K562 (cell line): ENCODE results near the gene GATB. TPM values are rescaled to one million over a fixed set of nuclear protein-coding genes. Genes with fewer than 3 reads are reported as not detected.

Experiments
- ATAC-seq: fragments of 200-7000 bp; cut with Tn5 transposase; 3 replicates; pipeline ENCODE4 v1.9.1; 2020; ENCODE audit warnings: moderate library complexity
- BruUV-seq: library from RNA; stranded (reverse); fragments of 400-500 nt; replicated peaks from 2 replicates; lab custom pipeline; 2021; lab: Mats Ljungman, UMichigan
- CTCF ChIA-PET: fragments of 300-600 bp; formaldehyde crosslinking; extraction: SDS; loops from one replicate; lab custom pipeline; 2021; ENCODE audit warnings: low intra/inter-chr PET ratio; lab: Yijun Ruan, JAX
- POLR2A ChIA-PET: fragments of 300-600, 350-650 bp; sonication (Branson Sonifier 250); formaldehyde crosslinking; extraction: SDS; loops from one replicate; lab custom pipeline; 2021; ENCODE audit warnings: antibody characterized with exemption, inconsistent platforms; lab: Yijun Ruan, JAX
- DNase-seq, 4 experiments: peaks; one replicate each; pipeline versions ENCODE4 v3.0.0 to v3.0.0-alpha.2; 2011 to 2018; ENCODE audit warnings: low spot score in 3 of 4, mixed read lengths in 3 of 4; ENCODE audit errors: extremely low read depth in 1 of 4
- FAIRE-seq: peaks from 2 replicates; lab custom pipeline; 2011; peaks lifted over from hg19 to GRCh38; lab: Jason Lieb, UNC
- H2AFZ ChIP-seq: 2 replicates; pipeline ENCODE4 v1.6.0; 2011; ENCODE audit warnings: low read depth, low read length, control low read depth, inconsistent platforms
- H3K27ac ChIP-seq: fragments of 200-600 bp; 3 replicates; pipeline ENCODE4 v1.8.0; 2011; ENCODE audit warnings: low read depth, mild to moderate bottlenecking, control low read depth, inconsistent platforms, low read length, moderate library complexity, mixed read lengths; ENCODE audit errors: extremely low read depth
- H3K27me3 ChIP-seq, 2 experiments: fragments of 300-600 bp in 1 of 2; 2 replicates in 1 of 2; 3 replicates in 1 of 2; pipeline versions ENCODE4 v1.6.0 to v1.8.0; 2011; ENCODE audit warnings: inconsistent platforms in 2 of 2, low read length in 2 of 2, mild to moderate bottlenecking in 1 of 2, mixed read lengths in 1 of 2, moderate library complexity in 1 of 2; ENCODE audit not compliant: control insufficient read depth in 2 of 2, insufficient read depth in 2 of 2
- H3K36me3 ChIP-seq: fragments of 300-600 bp; 3 replicates; pipeline ENCODE4 v1.8.0; 2011; ENCODE audit warnings: mild to moderate bottlenecking, low read length, inconsistent platforms; ENCODE audit not compliant: control insufficient read depth, insufficient read depth
- H3K4me1 ChIP-seq, 2 experiments: fragments of 200-600 bp in 1 of 2; replicated peaks in 1 of 2; 2 replicates in 1 of 2; 3 replicates in 1 of 2; pipeline versions ENCODE4 v1.5.1 to v1.8.0; 2011; ENCODE audit warnings: inconsistent platforms in 2 of 2, low read length in 2 of 2, mild to moderate bottlenecking in 1 of 2, mixed read lengths in 1 of 2, moderate library complexity in 1 of 2; ENCODE audit not compliant: control insufficient read depth in 2 of 2, insufficient read depth in 2 of 2
- H3K4me2 ChIP-seq: 2 replicates; pipeline ENCODE4 v1.6.1; 2011; ENCODE audit warnings: low read length, control low read depth, inconsistent platforms, mixed read lengths; ENCODE audit not compliant: insufficient read depth
- H3K4me3 ChIP-seq: fragments of 200-600 bp; sonication (generic), shearing (Covaris generic); 2 replicates; pipeline ENCODE4 v1.5.1; 2016; ENCODE audit warnings: control low read depth, inconsistent platforms
- H3K79me2 ChIP-seq: fragments of 200-600 bp; 3 replicates; pipeline ENCODE4 v1.8.0; 2011; ENCODE audit warnings: low read length, inconsistent platforms; ENCODE audit not compliant: control insufficient read depth, insufficient read depth
- H3K9ac ChIP-seq, 2 experiments: 2 replicates each; pipeline versions ENCODE4 v1.6.0 to v1.6.1; 2011; ENCODE audit warnings: low read depth in 2 of 2, low read length in 2 of 2, control low read depth in 1 of 2, inconsistent platforms in 1 of 2, mild to moderate bottlenecking in 1 of 2, mixed read lengths in 1 of 2; ENCODE audit not compliant: insufficient read depth in 1 of 2
- H3K9me1 ChIP-seq: one replicate; pipeline ENCODE4 v1.6.0; 2011; ENCODE audit warnings: inconsistent platforms, mild to moderate bottlenecking, low read length, moderate library complexity; ENCODE audit not compliant: control insufficient read depth, insufficient read depth
- H3K9me3 ChIP-seq: replicated peaks from 2 replicates; pipeline ENCODE4 v1.5.1; 2011; ENCODE audit warnings: low read depth, low read length, inconsistent platforms; ENCODE audit not compliant: control insufficient read depth, insufficient read depth
- H4K20me1 ChIP-seq: replicated peaks from 2 replicates; pipeline ENCODE4 v1.6.1; 2011; ENCODE audit warnings: low read length, inconsistent platforms, mixed read lengths; ENCODE audit not compliant: control insufficient read depth, insufficient read depth
- ZNF57 ChIP-seq: fragments of 450-650 bp; formaldehyde crosslinking; IDR thresholded peaks from 2 replicates; pipeline ENCODE4 v1.4.0; 2020; ENCODE audit warnings: mild to moderate bottlenecking, moderate library complexity
- WGBS: fragments of 100-300 bp; shearing (Covaris generic); methylation state at CpG from one replicate; pipeline ENCODE4 v1.1.6; 2016; ENCODE audit warnings: low coverage, mixed read lengths; ENCODE audit not compliant: insufficient coverage; ENCODE audit errors: missing lambda C conversion rate; 5-methylcytosine and 5-hydroxymethylcytosine counted together
- in situ Hi-C: fragments of 300-500 bp; cut with MboI; formaldehyde crosslinking; loops from 4 replicates; pipeline ENCODE4 v1.15.0; 2018; ENCODE audit warnings: inconsistent platforms, mixed read lengths
- intact Hi-C: fragments of 100-400 bp; cut with micrococcal nuclease; formaldehyde crosslinking; loops from 2 replicates; pipeline ENCODE4 v1.14.2; 2022
- polyA plus RNA-seq, 8 experiments: library from polyadenylated mRNA; depleted of rRNA in 4 of 8; stranded (reverse) in 5 of 8; unstranded in 3 of 8; fragments of >200 nt; fragmentation: Nextera tagmentation in 2 of 8; fragmentation: Illumina TruSeq in 1 of 8; extraction: Ambion mirVana in 2 of 8; extraction: Trizol in 1 of 8; gene quantifications; 2 replicates each; pipeline versions ENCODE4 v1.2.1 to v1.2.3, GENCODE V29; 2011 to 2014; ENCODE audit warnings: inconsistent platforms in 1 of 8, missing spikeins in 1 of 8
- total RNA-seq, 7 experiments: library from RNA; depleted of rRNA in 6 of 7; stranded (reverse); fragments of >200 nt in 6 of 7; fragmentation: Illumina TruSeq in 2 of 7; extraction: Trizol in 2 of 7; gene quantifications; 2 replicates each; pipeline versions ENCODE4 v1.2.1 to v1.2.3, GENCODE V29; 2011 to 2021; ENCODE audit warnings: low replicate concordance in 1 of 7
- TF ChIP-seq, protein P1 (sequence below): fragments of 450-650 bp; formaldehyde crosslinking; IDR thresholded peaks from 2 replicates; pipeline ENCODE4 v1.4.0; 2022; ENCODE audit warnings: missing genetic modification characterization

The GATB gene
- total and polyA plus RNA-seq, 9 of the 15 experiments (the other 6 are each of a cell fraction or from before 2014, with no cell fraction given): 15.3 to 31.8 (median 26.2) TPM

DNA sequence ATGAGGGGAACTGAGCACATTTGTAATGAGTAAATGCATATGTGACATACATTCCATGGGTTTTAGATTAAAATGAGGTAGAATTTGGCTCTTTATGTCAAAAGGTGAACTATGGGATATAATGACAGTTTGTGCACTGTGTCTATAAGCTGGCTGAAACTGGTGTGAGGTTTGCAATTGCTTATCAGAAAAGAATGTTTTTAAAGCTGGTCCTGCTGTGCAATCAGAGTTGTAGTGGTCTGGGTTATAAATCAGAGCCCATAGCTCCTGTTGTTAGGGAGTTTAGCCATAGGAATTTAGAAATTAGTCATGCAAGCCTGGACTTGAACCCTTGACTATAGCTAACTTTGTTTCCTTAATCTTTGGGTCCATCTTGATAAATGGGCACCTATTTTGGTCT is 23.1 kb upstream of the GATB start:
- no peak overlapping the region for H3K27ac ChIP-seq
- BruUV-seq: no TSS peak
- ChIA-PET CTCF (no interaction called here), POLR2A (no interaction called here)
- no peak for TF ChIP-seq ZNF57 (CRISPR knock-in tag)
- intact Hi-C loops (no loop called here), in situ Hi-C loops (no loop called here)
- no peak for FAIRE-seq
- no peaks in the 10 kb centered on the region for H3K79me2 ChIP-seq
- ATAC-seq: no peak
- peaks cover 5 to 6% of the 10 kb centered on the region in 2 experiments; a peak in 3 of 5 replicates for H3K27me3 ChIP-seq
- no peak overlapping the region for H3K4me3 ChIP-seq
- no peak overlapping the region for H2AFZ ChIP-seq
- H3K9me1 ChIP-seq: no peaks in the 10 kb centered on the region
- no peak overlapping the region for H3K4me2 ChIP-seq
- no peak overlapping the region for H3K9ac ChIP-seq
- H4K20me1 ChIP-seq: no peaks in the 10 kb centered on the region
- H3K36me3 ChIP-seq: no peaks in the 10 kb centered on the region
- H3K9me3 ChIP-seq: no peaks in the 10 kb centered on the region
- DNase-seq: no peak
- no peaks in the 10 kb centered on the region for H3K4me1 ChIP-seq

DNA sequence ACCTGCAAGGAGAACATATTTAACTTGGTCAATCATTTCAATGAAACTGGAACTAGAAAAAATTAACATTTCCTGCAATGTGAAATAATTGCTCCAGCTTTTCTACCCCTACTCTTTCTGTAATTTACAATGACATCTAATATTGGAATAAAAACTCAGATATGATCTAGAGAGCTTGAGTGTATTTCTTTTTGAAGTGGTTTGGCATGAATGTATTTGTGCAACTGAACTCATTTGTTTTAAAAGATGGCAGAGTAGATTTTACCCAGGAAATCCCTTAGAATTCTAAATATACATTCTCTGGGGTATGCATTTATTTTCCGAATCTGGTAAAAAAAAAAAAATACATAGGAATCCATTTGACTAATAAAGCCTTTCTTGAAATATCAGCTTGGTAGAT is 21.5 kb upstream of the GATB start:
- no peaks in the 10 kb centered on the region for H3K9me3 ChIP-seq
- CTCF ChIA-PET: no interaction called here
- BruUV-seq: no TSS peak
- H3K36me3 ChIP-seq: no peaks in the 10 kb centered on the region
- no peak overlapping the region for H3K27ac ChIP-seq
- DNase-seq (no peak), FAIRE-seq (no peak), ATAC-seq (no peak)
- POLR2A ChIA-PET: no interaction called here
- H3K4me2 ChIP-seq: no peak overlapping the region
- no peaks in the 10 kb centered on the region for H3K4me1 ChIP-seq
- in situ Hi-C loops: no loop called here
- H3K9me1 ChIP-seq: no peaks in the 10 kb centered on the region
- intact Hi-C loops: no loop called here
- H3K79me2 ChIP-seq: no peaks in the 10 kb centered on the region
- 0% methylated on average over 1 of the region's 1 CpG for WGBS
- H4K20me1 ChIP-seq: no peaks in the 10 kb centered on the region
- H3K9ac ChIP-seq: no peak overlapping the region
- no peak overlapping the region for H2AFZ ChIP-seq
- no peak overlapping the region for H3K4me3 ChIP-seq
- H3K27me3 ChIP-seq: peaks cover 3 to 5% of the 10 kb centered on the region in 2 experiments; a peak in 2 of 5 replicates
- TF ChIP-seq, protein P1, sequence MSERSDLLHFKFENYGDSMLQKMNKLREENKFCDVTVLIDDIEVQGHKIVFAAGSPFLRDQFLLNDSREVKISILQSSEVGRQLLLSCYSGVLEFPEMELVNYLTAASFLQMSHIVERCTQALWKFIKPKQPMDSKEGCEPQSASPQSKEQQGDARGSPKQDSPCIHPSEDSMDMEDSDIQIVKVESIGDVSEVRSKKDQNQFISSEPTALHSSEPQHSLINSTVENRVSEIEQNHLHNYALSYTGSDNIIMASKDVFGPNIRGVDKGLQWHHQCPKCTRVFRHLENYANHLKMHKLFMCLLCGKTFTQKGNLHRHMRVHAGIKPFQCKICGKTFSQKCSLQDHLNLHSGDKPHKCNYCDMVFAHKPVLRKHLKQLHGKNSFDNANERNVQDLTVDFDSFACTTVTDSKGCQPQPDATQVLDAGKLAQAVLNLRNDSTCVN: no peak
